SK-N-MC (cell line): ENCODE results near the gene PSMD11.
"Not testable (repeated sequence)": the region's sequence is repeated elsewhere in the genome, so short reads cannot be mapped to it uniquely, and the experiment has no call there.

Source experiments
- DNase-seq: peaks from one replicate; pipeline ENCODE4 v3.0.0-alpha.2; 2011; ENCODE audit warnings: low read depth, low spot score
- H3K27ac ChIP-seq: fragments of 200-600 bp; sonication (generic); 2 replicates; pipeline ENCODE4 v1.5.1; 2016; ENCODE audit warnings: mixed run types
- H3K36me3 ChIP-seq: fragments of 200-600 bp; sonication (generic); 2 replicates; pipeline ENCODE4 v1.6.1; 2017; ENCODE audit warnings: antibody characterized with exemption, low read length, mixed read lengths; ENCODE audit not compliant: insufficient read depth
- H3K4me3 ChIP-seq: fragments of 200-600 bp; sonication (generic); 2 replicates; pipeline ENCODE4 v1.5.1; 2016
- H3K9ac ChIP-seq: fragments of 200-600 bp; sonication (generic); 2 replicates; pipeline ENCODE4 v1.8.0; 2017; ENCODE audit warnings: mixed run types, mixed read lengths; ENCODE audit not compliant: insufficient read length
- H3K9me3 ChIP-seq: fragments of 200-600 bp; sonication (generic); 2 replicates; pipeline ENCODE4 v1.6.1; 2017; ENCODE audit warnings: low read depth, mild to moderate bottlenecking, antibody characterized with exemption, low read length, moderate library complexity, mixed read lengths
- EZH2 ChIP-seq: fragments of 200-600 bp; sonication (generic); IDR thresholded peaks from one replicate; pipeline ENCODE4 v1.6.1; 2017; ENCODE audit warnings: antibody characterized with exemption
- FOXP2 ChIP-seq: optimal IDR thresholded peaks from 2 replicates; pipeline ENCODE3; 2011; ENCODE audit warnings: mild to moderate bottlenecking, moderate library complexity; ENCODE audit not compliant: insufficient read depth; ENCODE audit errors: extremely low read length, control extremely low read depth
- POLR2AphosphoS5 ChIP-seq: IDR thresholded peaks from 2 replicates; pipeline ENCODE4 v1.6.1; 2012; ENCODE audit warnings: mild to moderate bottlenecking, low read depth, low read length, borderline replicate concordance

The PSMD11 gene

DNA sequence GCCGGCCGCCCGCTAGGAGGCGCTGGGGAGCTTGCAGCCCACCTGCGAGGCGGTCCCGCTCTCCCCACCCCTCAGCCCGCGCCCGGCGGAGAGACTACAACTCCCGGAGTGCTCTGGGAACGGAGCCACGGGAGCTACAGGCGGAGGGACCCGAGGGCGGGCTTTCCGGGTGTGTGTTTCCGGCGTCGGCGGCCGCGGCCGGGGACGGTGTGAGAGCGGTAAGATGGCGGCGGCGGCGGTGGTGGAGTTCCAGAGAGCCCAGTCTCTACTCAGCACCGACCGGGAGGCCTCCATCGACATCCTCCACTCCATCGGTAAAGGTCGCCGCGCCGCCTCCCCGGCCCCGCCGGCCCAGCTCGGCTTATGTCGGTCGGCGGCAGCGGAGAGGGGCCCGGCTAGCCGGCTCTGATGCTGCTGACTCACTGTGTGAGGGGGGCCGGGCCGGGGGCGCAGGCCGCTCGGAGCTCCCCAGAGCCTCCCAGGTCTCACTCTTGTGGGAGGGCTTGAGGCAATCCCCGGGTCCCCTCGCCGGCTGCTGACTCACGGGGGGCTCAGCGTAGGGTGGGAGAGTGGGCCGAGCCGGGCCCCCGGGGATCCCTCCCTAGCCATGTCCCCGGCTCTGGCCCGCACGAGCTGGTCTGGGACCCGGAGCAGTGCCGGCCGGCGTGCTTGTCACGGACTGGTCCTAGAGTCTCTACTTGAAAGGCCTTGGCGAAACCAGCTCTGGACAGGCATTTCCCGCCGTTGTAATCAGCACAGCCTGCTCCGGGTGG, at the start of gene PSMD11:
Gene PSMD11 (plus strand): TSS at position 210 of the 773 bp plus-strand sequence. CDS start 14 bp downstream, at position 224.
- Histone ChIP-seq H3K9ac (peak within 1 kb of the TSS; percentile 96), H3K4me3 (peak within 1 kb of the TSS; percentile 98), H3K9me3 (no peaks in the 10 kb centered on the region), H3K36me3 (peaks cover 42% of the 10 kb centered on the region), H3K27ac (peak within 1 kb of the TSS; percentile 91)
- TF ChIP-seq EZH2: no peak
- peak; percentile 86 for TF ChIP-seq POLR2AphosphoS5
- DNase-seq: peak; percentile 60

GRCh38 chr17:32396343-32396742, 48.0 kb upstream of the PSMD11 start:
- no peaks in the 10 kb centered on the region for H3K9me3 ChIP-seq
- H3K36me3 ChIP-seq: no peaks in the 10 kb centered on the region
- H3K9ac ChIP-seq: no peak overlapping the region
- no peak overlapping the region for H3K27ac ChIP-seq
- no peak for TF ChIP-seq EZH2
- TF ChIP-seq POLR2AphosphoS5: no peak; the same call in 1 of the 2 replicates
- TF ChIP-seq FOXP2: no peak
- DNase-seq: no peak
- no peak overlapping the region for H3K4me3 ChIP-seq

GRCh38 chr17:32398946-32399345, 45.4 kb upstream of the PSMD11 start:
- H3K9me3 ChIP-seq: no peaks in the 10 kb centered on the region
- DNase-seq: no peak

DNA sequence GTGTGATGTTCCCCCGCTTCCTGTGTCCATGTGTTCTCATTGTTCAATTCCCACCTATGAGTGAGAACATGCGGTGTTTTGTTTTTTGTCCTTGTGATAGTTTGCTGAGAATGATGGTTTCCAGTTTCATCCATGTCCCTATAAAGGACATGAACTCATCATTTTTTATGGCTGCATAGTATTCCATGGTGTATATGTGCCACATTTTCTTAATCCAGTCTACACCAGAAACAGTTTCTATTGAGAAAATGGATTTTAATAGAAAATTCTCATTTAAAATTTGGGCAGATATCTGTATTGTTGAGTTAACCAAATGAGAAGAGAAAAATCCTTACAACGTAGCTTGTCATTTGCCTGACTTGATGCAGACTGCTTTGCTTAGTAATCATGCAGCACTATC, 34.2 kb upstream of the PSMD11 start:
- H3K27ac ChIP-seq, H3K4me3 ChIP-seq, DNase-seq, H3K9me3 ChIP-seq, H3K36me3 ChIP-seq, H3K9ac ChIP-seq: not testable (repeated sequence)

More at GRCh38 chr17:32398946-32399345, 45.4 kb upstream of the PSMD11 start:
- H3K9ac ChIP-seq: no peak overlapping the region
- TF ChIP-seq EZH2: no peak
- TF ChIP-seq FOXP2: no peak
- TF ChIP-seq POLR2AphosphoS5: no peak
- H3K27ac ChIP-seq: peak overlapping the region; percentile 50; the same call in 1 of the 2 replicates
- H3K4me3 ChIP-seq: no peak overlapping the region
- no peaks in the 10 kb centered on the region for H3K36me3 ChIP-seq

DNA sequence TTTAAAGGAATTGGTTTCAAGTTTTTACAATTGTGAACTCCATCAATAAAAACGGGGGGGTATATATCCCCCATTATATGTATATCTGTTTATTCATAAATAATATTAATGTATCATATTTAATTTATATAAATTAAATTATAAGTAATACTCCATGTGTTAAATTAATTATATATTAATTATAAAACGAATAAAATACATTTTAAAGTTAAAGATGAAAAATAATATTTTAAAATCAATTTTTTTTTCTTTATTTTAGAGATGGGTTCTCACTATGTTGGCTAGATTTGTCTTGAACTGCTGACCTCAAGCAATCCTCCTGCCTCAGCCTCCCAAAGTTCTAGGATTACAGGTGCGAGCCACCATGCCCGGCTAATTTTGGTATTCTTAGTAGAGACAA, 17.4 kb upstream of the PSMD11 start:
- Histone ChIP-seq H3K4me3 (no peak overlapping the region), H3K9me3 (no peaks in the 10 kb centered on the region), H3K9ac (no peak overlapping the region), H3K36me3 (no peaks in the 10 kb centered on the region; the same call in 1 of the 2 replicates), H3K27ac (no peak overlapping the region)
- TF ChIP-seq FOXP2: no peak
- no peak for TF ChIP-seq POLR2AphosphoS5
- no peak for TF ChIP-seq EZH2
- DNase-seq: no peak

DNA sequence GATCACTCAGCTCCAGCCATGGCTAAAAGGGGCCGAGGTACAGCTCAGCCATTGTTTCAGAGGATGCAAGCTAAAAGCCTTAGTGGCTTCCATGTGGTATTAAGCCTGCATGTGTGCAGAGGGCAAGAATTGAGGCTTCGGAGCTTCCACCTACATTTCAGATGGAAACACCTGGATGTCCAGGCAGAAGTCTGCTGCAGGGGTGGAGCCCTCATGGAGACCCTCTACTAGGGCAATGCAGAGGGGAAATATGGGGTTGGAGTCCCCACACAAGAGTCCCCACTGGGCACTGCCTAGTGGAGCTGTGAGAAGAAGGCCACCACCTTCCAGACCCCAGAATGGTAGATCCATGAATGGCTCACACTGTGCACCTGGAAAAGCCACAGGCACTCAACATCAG, 14.7 kb upstream of the PSMD11 start:
- TF ChIP-seq EZH2 (no peak), FOXP2 (no peak), POLR2AphosphoS5 (no peak)
- Histone ChIP-seq H3K27ac (no peak overlapping the region), H3K36me3 (no peaks in the 10 kb centered on the region; the same call in 1 of the 2 replicates), H3K4me3 (no peak overlapping the region), H3K9me3 (no peaks in the 10 kb centered on the region), H3K9ac (no peak overlapping the region)
- DNase-seq: no peak

- Histone ChIP-seq H3K9ac (no peak overlapping the region), H3K9me3 (no peaks in the 10 kb centered on the region), H3K27ac (no peak overlapping the region), H3K4me3 (no peak overlapping the region), H3K36me3 (peaks cover 4% of the 10 kb centered on the region; the same call in 1 of the 2 replicates)
- no peak for TF ChIP-seq EZH2
- TF ChIP-seq FOXP2: no peak
- TF ChIP-seq POLR2AphosphoS5: no peak
- DNase-seq: no peak
Observed at GRCh38 chr17:32440722-32441121, 3.6 kb upstream of the PSMD11 start.

DNA sequence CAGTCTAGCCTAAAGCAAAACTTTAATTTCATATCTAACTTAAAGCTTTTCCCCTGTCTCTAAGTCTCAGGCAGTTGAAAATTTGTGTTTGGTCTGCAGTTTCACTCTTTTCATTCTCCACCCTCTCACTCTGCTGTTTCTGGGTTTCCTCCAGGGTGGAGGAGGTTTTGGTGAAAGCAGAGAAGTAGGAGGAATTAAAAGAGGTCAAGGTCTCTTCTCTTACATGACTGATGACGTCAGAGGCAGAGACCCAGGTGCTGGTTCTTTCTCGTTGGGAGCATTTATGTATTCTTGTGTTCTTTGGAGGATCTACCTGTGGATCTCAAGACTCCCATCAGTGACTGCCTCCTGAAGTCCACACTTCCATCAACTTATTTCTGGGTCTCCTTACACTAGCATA, 2.4 kb upstream of the PSMD11 start:
- DNase-seq: no peak
- H3K4me3 ChIP-seq: no peak overlapping the region
- H3K27ac ChIP-seq: no peak overlapping the region
- TF ChIP-seq EZH2: no peak
- TF ChIP-seq FOXP2: no peak
- TF ChIP-seq POLR2AphosphoS5: no peak
- H3K9me3 ChIP-seq: no peaks in the 10 kb centered on the region
- H3K36me3 ChIP-seq: peaks cover 16% of the 10 kb centered on the region
- no peak overlapping the region for H3K9ac ChIP-seq

DNA sequence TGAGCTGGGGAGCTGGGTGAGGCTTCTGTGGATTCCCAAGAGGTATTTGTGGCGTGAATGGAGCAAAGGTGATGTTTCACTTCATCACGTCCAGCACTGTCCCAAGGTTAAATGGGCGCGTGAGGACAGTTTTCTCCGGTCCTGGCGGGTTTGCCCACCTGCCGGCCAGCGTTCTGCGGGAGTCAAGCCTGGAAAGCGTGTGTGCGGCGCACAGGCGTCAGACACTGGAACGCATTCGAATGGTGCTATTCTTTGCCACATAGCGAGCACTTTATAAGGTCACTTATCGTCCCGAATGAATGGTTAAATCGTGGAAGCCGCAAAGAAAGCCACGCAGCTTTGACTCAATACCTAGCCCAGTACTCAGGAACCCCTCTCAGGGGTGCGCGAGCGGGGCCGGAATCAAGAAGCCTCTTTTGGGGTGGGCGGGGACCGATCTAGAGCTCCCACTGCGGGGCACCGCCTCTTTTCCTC, 446 bp upstream of the PSMD11 start:
- TF ChIP-seq FOXP2 (no peak), EZH2 (no peak), POLR2AphosphoS5 (no peak)
- no peak overlapping the region for H3K27ac ChIP-seq

More for the DNA sequence above, 446 bp upstream of the PSMD11 start:
- no peak for DNase-seq
- H3K4me3 ChIP-seq: peak overlapping the region; percentile 98
- peak overlapping the region; percentile 63 for H3K9ac ChIP-seq
- H3K9me3 ChIP-seq: no peaks in the 10 kb centered on the region
- peaks cover 35% of the 10 kb centered on the region for H3K36me3 ChIP-seq
